GM18909 (cell line): Measurements from ENCODE around the gene SYP.
A peak's percentile ranks its signal among the peaks of the same experiment; 100 is the strongest.
"Not testable (repeated sequence)": the region's sequence is repeated elsewhere in the genome, so short reads cannot be mapped to it uniquely, and the experiment has no call there.

Source experiments
- ATAC-seq: cut with Tn5 transposase; IDR thresholded peaks from one replicate; pipeline ENCODE4 v1.9.1; 2021; ENCODE audit warnings: mild to moderate bottlenecking; ENCODE audit not compliant: unreplicated experiment, poor library complexity

SYP gene

GRCh38 chrX:49173544-49173943 is 26.4 kb downstream of the SYP start:
- ATAC-seq = not testable (repeated sequence)

GRCh38 chrX:49172280-49172780 is 27.7 kb downstream of the SYP start:
- peak; percentile 69 for ATAC-seq

GRCh38 chrX:49171752-49172279 is 28.2 kb downstream of the SYP start, which contains the start of gene PLP2:
Gene PLP2, plus strand, starts transcription at chrX:49171898. Its CDS starts 103 bp downstream, at chrX:49172001.
- peak; percentile 27 for ATAC-seq

GRCh38 chrX:49167740-49168108 is 32.3 kb downstream of the SYP start:
- ATAC-seq = no peak

GRCh38 chrX:49166914-49167739 is 32.9 kb downstream of the SYP start:
- peak; percentile 29 for ATAC-seq

GRCh38 chrX:49165901-49166881 is 33.8 kb downstream of the SYP start:
- ATAC-seq = peak; percentile 43

- no peak for ATAC-seq
Observed at GRCh38 chrX:49164589-49165360, 35.2 kb downstream of the SYP start.

GRCh38 chrX:49163555-49164419 is 36.2 kb downstream of the SYP start:
- peak; percentile 51 for ATAC-seq

- ATAC-seq = no peak
Observed at GRCh38 chrX:49162620-49163019, 37.4 kb downstream of the SYP start, which contains the start of gene MAGIX. Gene MAGIX, plus strand, starts transcription at chrX:49162758. Its CDS starts 132 bp downstream, at chrX:49162890.

- no peak for ATAC-seq
Observed at GRCh38 chrX:49161632-49162031, 38.4 kb downstream of the SYP start.

- no peak for ATAC-seq
Observed at GRCh38 chrX:49160908-49161307, 39.1 kb downstream of the SYP start.

GRCh38 chrX:49157194-49157593 is 42.8 kb downstream of the SYP start:
- ATAC-seq = no peak

- peak; percentile 82 for ATAC-seq
Observed at GRCh38 chrX:49155900-49156837, 43.8 kb downstream of the SYP start.

GRCh38 chrX:49155243-49155899 is 44.6 kb downstream of the SYP start:
- peak; percentile 21 for ATAC-seq

- no peak for ATAC-seq
Observed at GRCh38 chrX:49153467-49153866, 46.5 kb downstream of the SYP start.

- ATAC-seq = not testable (repeated sequence)
Observed at GRCh38 chrX:49149291-49149690, 50.7 kb downstream of the SYP start.
